ENCODE data around the gene MAU2. TPM values are rescaled to one million over a fixed set of nuclear protein-coding genes. Genes with fewer than 3 reads are reported as not detected.
A peak's percentile ranks its signal among the peaks of the same experiment; 100 is the strongest.
"Not testable (repeated sequence)": the region's sequence is repeated elsewhere in the genome, so short reads cannot be mapped to it uniquely, and the experiment has no call there.

Gene MAU2
- polyA plus RNA-seq, 2 donors, result 19.6 to 35.6 TPM

GRCh38 chr19:19385896-19386869 lies 65.6 kb downstream of the MAU2 start:
- peaks cover 0 to 3% of the 10 kb centered on the region in 2 donors for H3K4me1 ChIP-seq (ENCODE audit: control insufficient read depth in 2 of 2, insufficient read depth in 2 of 2, low read length in 1 of 2)
- WGBS, 2 donors, result 1% methylated on average over 51 to 75 of the region's 75 CpGs
- no peaks in the 10 kb centered on the region for H3K36me3 ChIP-seq (ENCODE audit: control insufficient read depth in 2 of 2, insufficient read depth in 2 of 2, low read length in 1 of 2)
- no peaks in the 10 kb centered on the region for H3K9me3 ChIP-seq (ENCODE audit: control insufficient read depth in 2 of 2, insufficient read depth in 1 of 2, low read depth in 1 of 2, low read length in 1 of 2)
- peak overlapping the region; percentile 82 to 94 for H3K27ac ChIP-seq (ENCODE audit: low read depth in 2 of 2, low read length in 1 of 2)
- H3K4me3 ChIP-seq (ENCODE audit: low read depth in 1 of 2, low read length in 2 of 2), result peak overlapping the region; percentile 57 to 83
- H3K27me3 ChIP-seq (ENCODE audit: control insufficient read depth in 1 of 2, insufficient read depth in 2 of 2, low read length in 2 of 2), result no peaks in the 10 kb centered on the region

DNA sequence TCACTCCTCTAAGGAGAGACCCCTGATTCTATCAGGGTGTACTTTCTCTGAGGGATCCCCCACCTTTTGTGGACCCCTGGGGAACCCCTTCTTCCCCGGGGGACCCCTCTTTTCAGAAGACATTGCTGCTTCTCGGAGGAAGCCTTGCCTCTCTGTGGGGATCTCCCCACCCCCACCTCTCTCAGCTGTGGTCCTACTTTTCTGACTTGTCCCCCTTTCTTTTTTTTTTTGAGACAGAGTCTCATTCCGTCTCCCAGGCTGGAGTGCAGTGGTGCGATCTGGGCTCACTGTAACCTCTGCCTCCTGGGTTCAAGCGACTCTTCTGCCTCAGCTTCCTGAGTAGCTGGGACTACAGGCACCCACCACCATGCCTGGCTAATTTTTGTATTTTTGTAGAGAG lies 66.5 kb downstream of the MAU2 start:
- peak overlapping the region in 1 of 2 donors; percentile 35 for H3K27ac ChIP-seq (ENCODE audit: low read depth in 2 of 2, low read length in 1 of 2)
- peaks cover 0 to 3% of the 10 kb centered on the region in 2 donors for H3K4me1 ChIP-seq (ENCODE audit: control insufficient read depth in 2 of 2, insufficient read depth in 2 of 2, low read length in 1 of 2)
- H3K36me3 ChIP-seq (ENCODE audit: control insufficient read depth in 2 of 2, insufficient read depth in 2 of 2, low read length in 1 of 2), result no peaks in the 10 kb centered on the region
- H3K4me3 ChIP-seq (ENCODE audit: low read depth in 1 of 2, low read length in 2 of 2), result peak overlapping the region in 1 of 2 donors; percentile 83
- 67 to 71% methylated on average over 5 of the region's 5 CpGs for WGBS, 2 donors
- no peaks in the 10 kb centered on the region for H3K27me3 ChIP-seq (ENCODE audit: control insufficient read depth in 1 of 2, insufficient read depth in 2 of 2, low read length in 2 of 2)
- no peaks in the 10 kb centered on the region for H3K9me3 ChIP-seq (ENCODE audit: control insufficient read depth in 2 of 2, insufficient read depth in 1 of 2, low read depth in 1 of 2, low read length in 1 of 2)

DNA sequence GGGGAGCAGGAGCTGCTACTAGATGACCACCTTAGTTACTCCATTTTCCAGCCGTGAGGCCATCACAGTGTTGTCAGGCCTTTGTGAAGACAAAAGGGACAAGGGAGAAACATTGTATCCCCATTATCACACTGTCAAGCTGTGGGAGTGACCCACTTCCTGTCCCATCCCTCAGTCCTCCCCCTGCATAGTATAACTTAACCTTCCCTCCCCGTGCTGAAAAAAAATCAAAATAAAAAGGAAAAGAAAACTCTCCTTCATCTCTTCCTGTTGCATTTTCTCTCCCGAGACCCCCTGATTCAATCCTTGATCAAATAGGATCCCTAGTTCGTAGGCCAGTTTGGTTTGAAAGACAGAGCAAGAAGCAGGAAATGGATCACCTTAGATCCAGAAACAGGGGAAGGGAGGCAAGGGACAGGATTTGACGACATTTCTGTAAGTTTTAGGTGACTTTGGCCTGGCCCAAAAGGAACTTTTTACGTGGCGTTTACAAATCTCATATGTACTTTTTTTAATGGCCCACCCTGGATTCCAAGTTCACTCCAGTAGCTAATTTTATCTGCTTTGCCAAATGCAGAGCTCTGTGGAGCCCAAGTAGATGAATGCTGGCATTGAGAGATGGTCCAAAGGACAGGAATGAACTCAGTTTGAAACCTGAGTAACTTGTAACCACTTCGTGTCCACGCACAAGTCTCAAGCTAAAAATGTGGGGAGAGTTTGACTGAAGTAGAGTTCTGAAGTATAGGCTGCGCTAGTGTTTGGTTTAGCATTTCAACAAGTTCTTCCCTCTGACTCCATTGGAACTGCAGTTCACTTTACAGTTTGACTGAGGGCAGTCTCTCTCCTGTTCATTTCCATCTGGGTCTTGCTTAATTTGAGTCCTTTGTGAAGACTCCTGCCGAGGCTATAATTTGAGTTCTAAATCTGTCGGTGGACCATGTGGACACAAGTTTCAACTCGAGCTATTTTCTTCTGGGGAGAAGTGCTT lies 68.2 kb downstream of the MAU2 start:
- no peak overlapping the region for H3K4me3 ChIP-seq (ENCODE audit: low read depth in 1 of 2, low read length in 2 of 2)
- no peaks in the 10 kb centered on the region for H3K9me3 ChIP-seq (ENCODE audit: control insufficient read depth in 2 of 2, insufficient read depth in 1 of 2, low read depth in 1 of 2, low read length in 1 of 2)
- H3K36me3 ChIP-seq (ENCODE audit: control insufficient read depth in 2 of 2, insufficient read depth in 2 of 2, low read length in 1 of 2), result no peaks in the 10 kb centered on the region
- H3K27ac ChIP-seq (ENCODE audit: low read depth in 2 of 2, low read length in 1 of 2), result peak overlapping the region; percentile 61 to 66
- H3K4me1 ChIP-seq (ENCODE audit: control insufficient read depth in 2 of 2, insufficient read depth in 2 of 2, low read length in 1 of 2), result peaks cover 0 to 3% of the 10 kb centered on the region in 2 donors
- WGBS, 2 donors, result 47% methylated on average over 13 of the region's 13 CpGs
- H3K27me3 ChIP-seq (ENCODE audit: control insufficient read depth in 1 of 2, insufficient read depth in 2 of 2, low read length in 2 of 2), result no peaks in the 10 kb centered on the region

DNA sequence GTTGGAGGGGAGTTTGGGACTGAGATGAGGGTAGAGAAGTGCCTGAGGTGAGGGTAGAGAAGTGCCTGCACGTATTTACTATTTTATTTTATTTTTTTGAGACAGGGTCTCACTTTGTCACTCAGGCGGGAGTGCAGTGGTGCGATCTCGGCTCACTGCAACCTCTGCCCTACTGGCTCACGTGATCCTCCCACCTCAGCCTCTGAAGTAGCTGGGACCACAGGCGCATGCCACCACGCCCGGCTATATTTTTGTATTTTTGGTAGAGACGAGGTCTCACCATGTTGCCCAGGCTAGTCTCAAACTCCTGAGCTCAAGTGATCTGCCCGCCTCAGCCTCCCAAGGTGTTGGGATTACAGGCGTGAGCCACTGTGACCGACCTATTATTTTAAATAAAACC lies 69.1 kb downstream of the MAU2 start:
- not testable (repeated sequence) for H3K27me3 ChIP-seq (ENCODE audit: control insufficient read depth in 1 of 2, insufficient read depth in 2 of 2, low read length in 2 of 2); H3K36me3 ChIP-seq (ENCODE audit: control insufficient read depth in 2 of 2, insufficient read depth in 2 of 2, low read length in 1 of 2); H3K4me1 ChIP-seq (ENCODE audit: control insufficient read depth in 2 of 2, insufficient read depth in 2 of 2, low read length in 1 of 2); H3K4me3 ChIP-seq (ENCODE audit: low read depth in 1 of 2, low read length in 2 of 2); H3K9me3 ChIP-seq (ENCODE audit: control insufficient read depth in 2 of 2, insufficient read depth in 1 of 2, low read depth in 1 of 2, low read length in 1 of 2); H3K27ac ChIP-seq (ENCODE audit: low read depth in 2 of 2, low read length in 1 of 2)
- WGBS, 2 donors, result 73 to 83% methylated on average over 12 of the region's 12 CpGs

DNA sequence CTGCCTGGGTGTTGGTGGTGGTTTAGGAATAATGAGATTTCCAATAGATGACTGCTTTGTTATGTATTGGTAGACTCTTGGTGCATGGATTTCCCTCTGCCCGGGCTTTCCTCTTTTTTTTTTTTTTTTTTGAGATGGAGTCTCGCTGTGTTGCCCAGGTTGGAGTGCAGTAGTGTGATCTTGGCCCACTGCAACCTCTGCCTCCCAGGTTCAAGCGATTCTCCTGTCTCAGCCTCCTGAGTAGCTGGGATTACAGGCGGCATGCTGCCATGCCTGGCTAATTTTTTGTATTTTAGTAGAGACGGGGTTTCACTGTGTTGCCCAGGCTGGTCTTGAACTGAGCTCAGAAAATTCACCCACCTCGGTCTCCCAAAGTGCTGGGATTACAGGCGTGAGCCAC lies 73.7 kb downstream of the MAU2 start:
- H3K27me3 ChIP-seq (ENCODE audit: control insufficient read depth in 1 of 2, insufficient read depth in 2 of 2, low read length in 2 of 2); H3K36me3 ChIP-seq (ENCODE audit: control insufficient read depth in 2 of 2, insufficient read depth in 2 of 2, low read length in 1 of 2); H3K4me3 ChIP-seq (ENCODE audit: low read depth in 1 of 2, low read length in 2 of 2); H3K9me3 ChIP-seq (ENCODE audit: control insufficient read depth in 2 of 2, insufficient read depth in 1 of 2, low read depth in 1 of 2, low read length in 1 of 2); H3K4me1 ChIP-seq (ENCODE audit: control insufficient read depth in 2 of 2, insufficient read depth in 2 of 2, low read length in 1 of 2): not testable (repeated sequence)
- peak overlapping the region in 1 of 2 donors; percentile 33 for H3K27ac ChIP-seq (ENCODE audit: low read depth in 2 of 2, low read length in 1 of 2)
- WGBS, 2 donors, result 88 to 92% methylated on average over 7 of the region's 7 CpGs

- no peaks in the 10 kb centered on the region for H3K36me3 ChIP-seq (ENCODE audit: control insufficient read depth in 2 of 2, insufficient read depth in 2 of 2, low read length in 1 of 2)
- WGBS, 2 donors, result 33 to 45% methylated on average over 9 of the region's 9 CpGs
- H3K4me1 ChIP-seq (ENCODE audit: control insufficient read depth in 2 of 2, insufficient read depth in 2 of 2, low read length in 1 of 2), result peaks cover 3 to 4% of the 10 kb centered on the region in 2 donors
- H3K27ac ChIP-seq (ENCODE audit: low read depth in 2 of 2, low read length in 1 of 2), result peak overlapping the region in 1 of 2 donors; percentile 63
- H3K27me3 ChIP-seq (ENCODE audit: control insufficient read depth in 1 of 2, insufficient read depth in 2 of 2, low read length in 2 of 2), result no peaks in the 10 kb centered on the region
- H3K9me3 ChIP-seq (ENCODE audit: control insufficient read depth in 2 of 2, insufficient read depth in 1 of 2, low read depth in 1 of 2, low read length in 1 of 2), result no peaks in the 10 kb centered on the region
- no peak overlapping the region for H3K4me3 ChIP-seq (ENCODE audit: low read depth in 1 of 2, low read length in 2 of 2)
Observed at GRCh38 chr19:19399733-19400433, 79.3 kb downstream of the MAU2 start.

GRCh38 chr19:19402656-19403372 lies 82.2 kb downstream of the MAU2 start:
- peak overlapping the region; percentile 69 to 87 for H3K27ac ChIP-seq (ENCODE audit: low read depth in 2 of 2, low read length in 1 of 2)
- no peaks in the 10 kb centered on the region for H3K36me3 ChIP-seq (ENCODE audit: control insufficient read depth in 2 of 2, insufficient read depth in 2 of 2, low read length in 1 of 2)
- no peaks in the 10 kb centered on the region for H3K27me3 ChIP-seq (ENCODE audit: control insufficient read depth in 1 of 2, insufficient read depth in 2 of 2, low read length in 2 of 2)
- H3K9me3 ChIP-seq (ENCODE audit: control insufficient read depth in 2 of 2, insufficient read depth in 1 of 2, low read depth in 1 of 2, low read length in 1 of 2), result no peaks in the 10 kb centered on the region
- H3K4me1 ChIP-seq (ENCODE audit: control insufficient read depth in 2 of 2, insufficient read depth in 2 of 2, low read length in 1 of 2), result peaks cover 3 to 7% of the 10 kb centered on the region in 2 donors
- no peak overlapping the region for H3K4me3 ChIP-seq (ENCODE audit: low read depth in 1 of 2, low read length in 2 of 2)
- 78 to 87% methylated on average over 11 of the region's 11 CpGs for WGBS, 2 donors

- Histone ChIP-seq H3K4me1 (ENCODE audit: control insufficient read depth in 2 of 2, insufficient read depth in 2 of 2, low read length in 1 of 2) (peaks cover 3 to 7% of the 10 kb centered on the region in 2 donors), H3K36me3 (ENCODE audit: control insufficient read depth in 2 of 2, insufficient read depth in 2 of 2, low read length in 1 of 2) (no peaks in the 10 kb centered on the region), H3K4me3 (ENCODE audit: low read depth in 1 of 2, low read length in 2 of 2) (no peak overlapping the region), H3K27me3 (ENCODE audit: control insufficient read depth in 1 of 2, insufficient read depth in 2 of 2, low read length in 2 of 2) (no peaks in the 10 kb centered on the region), H3K9me3 (ENCODE audit: control insufficient read depth in 2 of 2, insufficient read depth in 1 of 2, low read depth in 1 of 2, low read length in 1 of 2) (no peaks in the 10 kb centered on the region), H3K27ac (ENCODE audit: low read depth in 2 of 2, low read length in 1 of 2) (peak overlapping the region; percentile 70 to 87)
- WGBS, 2 donors, result 52 to 58% methylated on average over 5 of the region's 5 CpGs
Observed at GRCh38 chr19:19403373-19403901, 82.8 kb downstream of the MAU2 start.
